ENCODE data around the gene NECTIN1.

Gene NECTIN1

DNA sequence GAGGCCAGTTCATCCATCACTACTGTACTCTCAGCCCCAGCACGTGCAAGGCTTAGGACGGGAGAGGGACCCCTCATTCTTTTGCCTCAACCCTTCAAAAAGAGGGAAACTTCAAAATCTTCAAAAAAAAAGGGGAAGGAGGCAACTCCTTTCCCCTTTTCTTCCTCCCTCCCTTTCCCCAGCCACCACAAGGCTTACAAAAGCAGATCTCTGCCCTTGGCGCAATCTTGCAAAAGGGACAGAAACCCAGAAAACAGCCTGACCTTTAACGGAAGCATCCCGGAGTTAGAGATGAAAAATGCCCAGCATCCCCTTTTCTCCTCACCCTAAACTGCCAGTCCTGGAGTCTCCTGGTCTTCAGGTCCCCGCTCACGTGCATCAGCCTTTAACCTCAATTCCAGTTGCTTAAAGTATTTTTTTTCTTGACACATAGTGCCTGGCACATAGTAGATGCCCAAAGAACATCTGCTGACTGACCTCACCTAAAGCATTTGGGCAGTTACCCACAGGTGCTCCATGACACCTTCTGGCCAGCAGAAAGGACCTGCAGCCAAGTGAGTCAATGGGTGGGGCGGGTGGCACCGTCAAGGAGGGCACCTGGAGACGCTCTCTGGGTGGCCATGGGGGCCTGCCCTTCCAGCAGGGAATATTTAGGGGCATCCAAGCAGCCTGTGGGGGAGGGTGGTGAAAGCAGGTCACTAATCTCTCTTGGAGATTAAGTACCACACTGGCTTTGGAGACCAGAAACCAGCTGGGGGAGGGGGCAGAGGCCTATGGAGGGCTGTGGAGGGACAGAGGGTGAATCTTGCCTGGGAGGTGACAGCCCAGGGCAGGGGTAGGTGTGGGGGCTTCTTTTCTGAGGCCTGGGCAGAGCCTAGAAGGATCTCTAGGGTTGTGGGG is 16.3 kb downstream of the NECTIN1 start:
- no peak for DNase-seq (ENCODE audit: low read depth in 2 of 2)

DNA sequence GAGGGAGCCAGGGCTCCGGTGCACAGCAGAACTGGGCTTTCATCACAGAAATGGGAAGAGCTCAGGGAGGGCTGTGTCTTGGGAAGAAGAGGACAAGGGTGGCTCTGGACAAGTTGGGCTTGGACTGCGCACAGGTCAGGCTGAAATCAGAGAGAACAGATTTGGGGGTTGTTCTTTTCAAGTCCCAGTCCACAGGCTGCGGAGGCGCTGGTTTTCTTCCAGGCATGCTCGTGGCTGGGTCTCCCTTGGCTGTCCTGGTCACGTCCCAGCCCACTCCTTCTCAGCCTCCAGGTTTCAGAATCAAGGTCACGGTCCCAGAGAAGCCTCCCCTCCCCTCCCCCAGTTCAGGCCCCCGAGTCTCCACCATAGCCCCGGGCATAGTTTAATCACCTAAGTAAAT is 17.0 kb downstream of the NECTIN1 start:
- no peak for DNase-seq (ENCODE audit: low read depth in 2 of 2)

DNA sequence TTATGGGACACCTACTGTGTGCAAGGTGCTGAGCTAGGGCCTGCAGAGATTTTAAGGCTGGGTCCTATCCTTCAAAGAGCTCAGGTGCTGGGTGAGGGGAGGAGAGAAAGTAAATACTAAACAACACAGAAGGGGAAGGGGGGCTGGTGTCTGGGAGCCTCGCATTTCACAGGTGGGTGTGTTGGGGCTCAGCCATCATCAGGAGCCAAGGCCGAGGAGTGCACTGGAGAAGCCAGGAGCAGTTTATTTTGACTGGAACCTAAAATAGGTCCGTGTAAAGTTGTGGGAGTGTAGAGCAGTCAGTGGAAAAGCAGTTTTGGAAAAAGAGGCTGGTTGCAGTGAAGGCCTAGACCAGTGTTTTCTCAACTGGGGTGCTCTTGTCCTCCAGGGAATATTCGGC is 17.5 kb downstream of the NECTIN1 start:
- DNase-seq (ENCODE audit: low read depth in 2 of 2): no peak

DNA sequence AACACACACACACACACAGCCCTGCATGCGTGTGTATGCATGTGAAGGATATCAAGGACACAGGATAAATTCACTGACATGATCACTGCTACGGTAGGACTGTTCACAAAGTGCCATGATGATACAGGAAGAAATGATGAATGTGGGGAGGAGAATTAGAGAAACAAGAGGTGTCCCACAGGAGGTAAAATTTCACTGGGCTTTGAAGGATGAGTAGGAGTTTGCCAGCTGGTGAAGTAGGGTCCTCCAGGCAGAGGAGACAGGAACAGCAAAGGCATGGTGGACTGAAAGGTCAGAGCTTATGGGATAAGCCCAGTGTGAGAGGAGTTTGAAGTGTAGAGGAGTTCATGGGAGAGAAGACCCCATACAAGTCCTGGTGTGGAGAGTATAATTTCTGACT is 18.6 kb downstream of the NECTIN1 start:
- no peak for DNase-seq (ENCODE audit: low read depth in 2 of 2)

DNA sequence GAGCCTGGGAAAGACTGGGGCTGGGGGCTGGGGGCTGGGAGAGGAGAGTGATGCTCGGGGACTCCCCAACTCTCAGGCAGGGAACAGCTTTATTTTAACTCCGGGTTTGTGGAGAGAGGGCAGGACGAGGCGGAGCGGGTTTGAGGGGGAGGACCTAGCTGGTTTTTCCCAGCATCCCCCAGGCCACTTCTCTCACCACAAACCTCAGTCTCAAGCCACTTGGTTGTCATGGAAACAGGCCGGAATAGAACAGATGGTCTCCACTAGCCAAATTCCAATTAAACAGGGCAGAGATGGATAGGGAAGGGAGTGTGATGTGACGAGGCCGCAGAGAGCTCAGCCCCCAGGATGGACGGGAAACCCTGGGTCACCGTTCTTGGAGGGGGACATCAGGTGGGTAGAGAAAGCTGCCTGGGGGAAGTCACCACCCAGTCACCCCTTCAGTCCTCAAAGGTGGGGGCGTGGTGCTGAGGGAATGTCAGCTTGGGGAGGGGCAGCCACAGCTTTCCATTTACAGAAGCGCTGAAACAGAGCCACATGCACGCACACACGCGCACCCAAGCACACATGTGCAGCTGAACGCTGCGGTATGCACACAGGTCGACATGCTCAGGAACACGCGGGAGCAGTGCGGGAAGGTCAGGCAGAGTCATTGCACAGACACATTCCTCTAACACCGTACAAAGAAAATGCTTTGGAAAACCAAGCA is 19.2 kb downstream of the NECTIN1 start:
- DNase-seq (ENCODE audit: low read depth in 2 of 2): no peak

DNA sequence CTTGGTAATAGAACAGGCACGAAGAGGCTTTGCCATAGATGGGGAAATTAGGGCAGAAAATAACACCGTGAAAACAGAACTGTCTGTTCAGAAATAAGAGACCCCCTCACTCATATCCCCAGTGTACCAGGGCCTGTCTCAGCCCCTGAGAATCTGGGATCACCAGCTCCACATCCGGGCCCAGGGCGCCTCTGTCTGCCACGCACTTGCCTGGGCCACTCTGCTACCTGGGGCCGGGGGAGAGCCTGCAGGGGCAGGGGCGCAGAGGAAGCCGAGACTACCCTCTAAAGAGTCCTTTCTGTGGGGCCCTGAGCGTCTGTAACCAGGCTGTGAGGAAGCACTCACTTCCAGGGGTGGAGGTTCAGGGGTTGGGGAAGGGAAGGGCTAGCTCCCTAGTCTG is 19.8 kb downstream of the NECTIN1 start:
- DNase-seq (ENCODE audit: low read depth in 2 of 2): no peak

DNA sequence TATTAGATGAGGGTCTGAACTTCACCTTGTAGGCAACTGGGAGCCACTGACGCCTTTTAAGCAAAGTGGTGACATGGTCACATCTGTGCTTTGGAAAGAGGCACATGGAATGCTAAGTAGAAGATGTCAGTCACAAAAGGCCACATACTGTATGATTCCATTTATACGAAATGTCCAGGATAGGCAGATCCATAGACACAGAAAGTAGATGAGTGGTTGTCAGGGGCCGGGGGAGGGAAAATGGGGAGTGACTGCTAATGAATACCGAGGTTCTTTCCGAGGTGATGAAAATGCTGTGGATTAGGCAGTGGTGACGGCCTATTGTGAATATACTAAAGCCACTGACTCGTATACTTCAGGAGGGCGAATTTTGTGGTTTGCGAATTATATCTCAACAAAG is 20.6 kb downstream of the NECTIN1 start:
- no peak for DNase-seq (ENCODE audit: low read depth in 2 of 2)

DNA sequence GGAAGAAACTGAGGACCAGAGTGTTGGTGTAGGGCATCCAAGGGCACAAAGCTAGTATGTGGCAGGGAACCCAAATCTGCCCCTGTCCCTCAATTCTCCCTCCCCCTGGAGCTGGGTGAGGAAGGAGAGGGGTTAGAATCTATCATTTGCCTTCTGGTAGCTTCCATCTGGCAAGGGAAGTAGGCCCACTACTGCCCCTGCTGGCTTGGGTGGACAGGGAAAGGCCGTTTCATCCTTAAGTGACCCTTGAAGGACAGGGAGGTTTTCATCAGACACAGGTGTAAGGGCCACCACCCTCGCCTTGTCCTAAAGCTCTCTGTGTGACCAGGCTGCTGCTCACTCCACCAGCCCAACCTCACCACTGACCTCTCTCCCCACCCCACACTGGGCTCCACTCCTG is 22.1 kb downstream of the NECTIN1 start:
- DNase-seq (ENCODE audit: low read depth in 2 of 2): no peak

DNA sequence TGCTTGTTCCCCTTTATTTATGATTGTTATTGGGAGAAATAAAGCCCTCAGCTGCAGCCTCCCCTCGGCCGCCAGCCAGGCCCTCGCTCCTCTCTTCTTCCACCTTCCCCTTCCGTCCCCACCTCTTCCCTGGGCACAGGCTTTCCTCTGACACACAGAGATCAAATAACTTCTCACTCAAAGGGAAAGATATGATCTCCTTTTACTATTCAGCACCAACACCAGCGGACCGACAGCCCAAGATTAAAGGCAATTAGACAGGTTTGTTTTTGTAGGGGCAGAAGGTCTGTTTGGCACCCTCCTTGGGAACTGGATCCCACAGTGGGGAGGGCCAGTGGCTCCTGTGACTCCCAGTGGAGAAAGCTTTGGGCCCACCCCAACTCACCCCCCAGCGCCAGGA is 23.0 kb downstream of the NECTIN1 start:
- no peak for DNase-seq (ENCODE audit: low read depth in 2 of 2)

DNA sequence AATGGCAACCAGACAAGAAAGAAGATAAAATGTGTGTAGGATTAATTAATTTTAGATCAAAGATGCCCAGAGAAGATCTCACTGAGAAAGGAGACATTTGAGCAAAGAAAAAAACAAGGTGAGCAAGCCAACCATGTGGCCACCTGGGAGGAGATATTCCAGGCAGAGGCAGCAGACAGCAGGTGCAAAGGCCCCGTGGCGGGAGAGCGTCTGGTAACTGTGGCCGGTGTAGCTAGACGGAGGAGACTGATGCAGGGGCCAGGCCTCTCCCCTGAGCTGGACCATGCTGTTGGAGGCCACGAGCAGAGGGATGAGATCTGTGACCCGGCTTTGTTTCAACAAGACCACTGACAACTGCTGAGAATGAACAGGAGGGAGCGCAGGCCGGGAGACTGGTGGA is 23.6 kb downstream of the NECTIN1 start:
- DNase-seq (ENCODE audit: low read depth in 2 of 2): no peak

DNA sequence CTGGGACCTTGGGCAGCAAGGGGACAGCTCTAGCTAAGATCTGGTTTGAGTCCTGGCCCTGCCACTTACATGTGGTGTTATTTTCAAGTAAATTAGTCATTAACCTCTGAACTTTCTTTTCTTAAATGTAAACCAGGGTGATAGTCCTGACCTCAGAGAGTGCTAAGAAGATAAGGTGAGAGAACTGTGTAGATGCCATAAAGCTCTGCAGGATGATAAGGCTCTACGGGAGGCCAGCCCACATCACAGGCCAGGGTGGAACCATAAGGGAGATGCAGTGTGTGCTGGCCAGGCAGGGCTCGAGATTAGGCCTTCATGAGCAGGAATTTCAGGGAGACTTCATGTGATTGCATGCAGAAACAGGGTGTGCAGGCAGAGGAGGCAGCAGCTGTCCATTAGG is 24.2 kb downstream of the NECTIN1 start:
- no peak for DNase-seq (ENCODE audit: low read depth in 2 of 2)

DNA sequence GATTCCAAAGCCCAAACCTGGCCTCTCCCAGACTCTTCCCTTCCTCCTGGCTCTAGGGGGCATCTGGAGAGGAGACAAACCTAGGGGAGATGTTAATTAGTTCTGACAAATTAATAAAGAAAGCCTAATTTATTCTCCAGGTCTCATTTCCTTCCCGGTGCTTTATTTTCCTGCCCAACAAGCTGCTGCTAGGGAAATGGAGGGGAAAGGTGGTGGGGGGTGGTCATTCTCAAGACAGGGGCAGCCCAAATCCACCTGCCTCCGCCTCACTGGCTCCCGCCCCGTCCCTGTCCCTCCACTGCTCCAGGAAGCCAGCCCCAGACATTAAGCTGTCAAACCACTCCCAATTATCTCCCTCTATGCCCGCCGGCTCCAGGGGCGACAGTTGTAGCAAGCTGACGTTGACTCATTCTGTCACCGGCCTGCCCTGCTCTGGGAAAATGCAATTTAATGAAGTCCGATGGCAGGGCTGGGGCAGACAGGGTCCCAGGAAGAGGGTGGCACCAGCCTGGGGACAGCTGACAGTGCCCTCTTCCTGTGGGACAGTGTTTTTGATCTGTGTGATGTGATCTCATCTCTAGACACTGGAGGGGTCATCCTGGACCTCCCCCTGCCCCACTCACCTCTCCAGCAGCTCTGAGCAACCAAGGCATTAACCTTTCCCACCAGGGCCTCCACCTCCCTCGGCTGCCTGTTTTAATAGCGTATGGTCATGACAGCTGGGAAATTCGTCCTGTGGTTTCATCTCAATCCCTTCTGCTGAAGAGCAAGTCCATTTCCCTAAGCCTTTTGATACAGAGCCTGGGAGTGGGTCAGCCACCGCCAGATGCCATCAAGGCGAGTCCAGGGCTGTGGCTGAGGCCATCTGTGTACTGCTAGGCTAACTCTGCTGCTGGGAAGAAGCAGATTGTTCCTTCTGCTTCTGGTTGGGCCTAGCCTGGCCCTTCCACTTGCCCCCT is 27.1 kb downstream of the NECTIN1 start:
- DNase-seq (ENCODE audit: low read depth in 2 of 2): no peak

DNA sequence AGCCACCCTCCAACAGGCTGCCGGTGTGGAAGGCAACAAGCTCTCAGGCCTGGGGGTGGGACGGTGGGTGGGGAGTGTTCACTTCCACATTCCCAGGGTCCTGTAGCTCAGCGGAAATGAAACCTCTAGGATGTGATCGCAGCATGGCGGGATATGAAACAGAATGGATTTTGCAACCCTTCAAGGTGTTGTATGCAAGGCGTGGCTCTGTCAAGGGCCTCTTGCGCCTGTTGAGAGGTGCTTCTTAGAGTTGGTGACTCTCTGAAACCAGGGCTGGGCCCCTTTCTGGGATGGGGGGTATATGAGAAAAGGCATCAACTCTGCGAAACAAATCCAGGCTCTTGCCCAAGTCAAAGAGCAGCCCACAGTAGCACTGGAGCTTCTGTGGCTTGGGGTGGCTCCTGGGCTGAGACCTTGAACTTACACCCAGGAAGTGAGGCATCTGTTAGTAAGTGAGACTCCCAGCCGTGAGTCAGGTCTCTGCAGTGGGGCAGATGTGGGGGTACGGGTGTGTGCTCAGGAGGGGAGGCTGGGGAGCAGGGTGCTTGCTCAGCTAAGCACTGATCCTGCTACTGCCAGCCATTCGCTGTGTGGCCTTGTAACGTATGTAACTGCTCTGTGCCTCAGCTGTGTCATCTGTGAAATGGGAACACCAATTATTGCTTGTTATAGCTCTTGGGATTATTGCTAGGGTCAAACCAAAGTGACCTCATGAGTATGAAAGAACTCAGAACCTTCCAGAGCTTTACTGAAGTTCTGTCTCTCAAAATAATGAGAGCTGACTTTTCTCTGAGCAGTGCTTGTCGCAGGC is 28.3 kb downstream of the NECTIN1 start:
- no peak for DNase-seq (ENCODE audit: low read depth in 2 of 2)

DNA sequence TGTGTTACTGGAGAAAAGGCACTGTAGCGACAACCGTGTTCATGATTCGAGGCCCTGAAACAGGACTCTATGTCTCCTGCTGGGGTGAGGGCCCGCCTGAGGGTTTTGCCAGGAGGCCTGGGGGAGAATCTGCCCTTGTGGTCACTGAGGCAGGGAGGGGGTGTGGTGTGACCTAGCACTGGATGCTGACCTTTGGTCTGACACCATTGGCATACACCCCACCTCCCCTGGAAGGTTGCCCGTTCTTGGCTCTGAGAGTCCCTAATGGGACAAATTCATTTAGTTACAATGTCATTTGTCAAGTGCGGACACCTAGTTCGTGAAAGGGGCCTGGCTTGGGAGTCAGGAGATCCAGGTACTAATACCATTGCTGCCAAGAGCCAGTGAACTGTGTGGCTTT is 29.0 kb downstream of the NECTIN1 start:
- no peak for DNase-seq (ENCODE audit: low read depth in 2 of 2)

DNA sequence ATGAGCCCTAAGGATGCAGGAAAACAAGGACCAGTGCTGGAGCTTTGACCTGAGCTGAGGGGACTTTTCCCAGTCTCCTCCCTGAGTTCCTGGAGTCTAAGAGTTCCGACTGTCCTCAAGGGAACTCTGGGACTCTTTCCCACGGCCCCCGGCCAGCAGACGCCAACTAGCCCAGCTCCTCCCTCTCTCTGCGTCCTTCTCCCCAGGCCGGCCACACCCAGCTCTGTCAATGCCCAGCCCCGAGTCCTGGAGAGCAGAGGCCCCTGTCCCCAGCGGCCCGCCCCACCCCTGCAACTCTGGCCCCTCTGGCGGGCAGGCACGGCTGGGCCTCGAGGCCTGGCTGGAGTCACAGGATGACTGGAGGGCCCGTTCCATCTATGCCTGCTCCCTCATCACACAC is 29.8 kb downstream of the NECTIN1 start:
- DNase-seq (ENCODE audit: low read depth in 2 of 2): no peak

DNA sequence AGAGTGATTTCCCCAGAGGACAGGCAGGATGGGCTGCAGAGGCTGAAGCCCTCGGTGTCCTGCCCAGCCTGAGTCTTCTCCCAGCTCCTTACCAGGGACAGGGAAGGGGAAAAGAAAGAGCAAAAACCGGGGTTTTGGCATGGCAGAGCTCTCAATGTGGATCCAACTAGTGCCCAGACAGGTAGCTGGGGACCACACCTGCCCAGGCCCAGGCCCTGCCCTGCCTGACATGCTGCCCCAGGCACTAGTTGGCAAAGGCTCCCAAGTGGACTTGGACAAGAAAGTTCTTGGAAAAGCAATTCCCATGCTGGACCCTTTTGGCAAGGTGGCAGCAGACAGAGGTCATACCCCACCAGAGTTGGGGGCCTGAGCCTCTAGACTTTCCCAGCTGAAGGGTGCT is 31.1 kb downstream of the NECTIN1 start:
- no peak for DNase-seq (ENCODE audit: low read depth in 2 of 2)

DNA sequence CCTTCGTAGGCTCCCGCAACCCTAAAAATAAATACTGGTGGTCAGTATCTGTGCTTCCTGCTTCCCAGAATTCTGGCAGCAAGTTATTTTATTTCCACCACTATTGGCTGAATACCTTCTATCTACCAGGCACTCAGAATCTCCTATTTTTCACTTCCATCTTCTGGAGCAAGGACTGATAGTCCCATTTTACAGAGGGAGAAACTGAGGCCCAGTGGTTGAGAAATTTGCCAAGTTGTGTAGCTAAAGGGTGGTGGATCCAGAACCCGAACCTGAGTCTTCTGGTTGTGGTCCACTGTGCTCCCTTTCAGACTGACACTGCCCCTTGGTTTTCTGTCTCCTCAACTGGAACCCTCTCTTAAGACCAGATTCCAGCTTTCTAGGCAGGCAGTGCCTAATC is 31.6 kb downstream of the NECTIN1 start:
- DNase-seq (ENCODE audit: low read depth in 2 of 2): no peak

DNA sequence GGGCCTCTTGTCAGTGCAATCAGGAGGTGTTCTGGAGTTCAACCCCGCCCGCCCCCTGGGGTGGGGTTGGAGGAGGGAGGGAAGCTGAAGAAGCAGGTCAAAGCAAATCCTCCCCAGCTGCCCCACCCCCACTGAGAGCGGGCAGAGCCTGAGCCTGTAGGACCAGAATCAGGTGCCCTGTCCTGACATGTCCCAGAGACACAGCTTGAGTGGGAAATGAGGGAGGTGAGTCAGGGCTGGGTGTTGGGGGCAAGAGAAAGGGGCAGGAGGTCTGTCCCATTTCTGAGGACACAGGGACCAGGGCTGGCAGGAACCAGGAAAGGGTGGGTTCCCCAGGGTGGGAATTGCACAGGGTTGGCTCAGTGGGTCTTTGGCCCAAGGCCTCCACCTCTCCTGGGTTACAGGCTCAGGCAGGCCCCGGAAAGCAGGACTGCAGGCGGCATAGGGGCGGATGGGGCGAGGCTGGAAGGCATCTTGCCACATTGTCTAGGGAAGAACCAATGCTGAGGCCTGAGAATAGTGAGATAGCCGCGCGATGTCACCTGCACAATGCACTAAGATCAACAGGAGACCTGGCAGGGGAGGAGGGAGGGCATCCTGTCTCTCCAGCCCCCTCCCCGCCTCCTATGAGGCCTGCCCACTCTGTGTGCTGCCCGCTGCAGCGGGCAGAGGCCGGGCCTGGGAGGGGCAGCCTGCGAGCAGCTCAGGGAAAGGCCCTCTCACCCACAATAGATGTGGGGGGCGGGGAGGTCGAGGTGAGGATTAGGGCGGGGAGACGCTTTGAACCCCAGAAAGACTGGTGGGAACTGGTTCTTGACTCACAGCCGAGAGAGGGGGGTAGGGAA is 32.4 kb downstream of the NECTIN1 start:
- DNase-seq (ENCODE audit: low read depth in 2 of 2): no peak

DNA sequence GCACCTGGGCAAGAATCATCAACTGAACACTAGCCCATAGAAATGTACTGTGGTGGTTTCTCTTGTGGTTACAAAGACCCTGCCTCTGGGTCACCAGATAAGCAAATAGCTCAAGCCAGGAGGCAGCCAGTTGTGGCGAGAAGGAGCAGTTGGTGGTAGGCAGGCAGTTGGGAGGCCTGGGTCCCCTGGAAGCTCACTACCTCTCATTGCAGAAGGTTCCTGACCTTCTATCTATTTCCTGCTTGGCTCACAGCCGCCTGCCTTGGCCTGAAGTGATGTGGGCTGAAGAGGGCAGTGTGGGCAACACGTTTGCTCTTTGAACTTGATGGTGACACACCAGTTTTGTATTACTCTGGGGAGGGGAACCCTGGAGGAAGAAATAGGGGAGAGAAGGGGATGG is 34.7 kb downstream of the NECTIN1 start:
- no peak for DNase-seq (ENCODE audit: low read depth in 2 of 2)

DNA sequence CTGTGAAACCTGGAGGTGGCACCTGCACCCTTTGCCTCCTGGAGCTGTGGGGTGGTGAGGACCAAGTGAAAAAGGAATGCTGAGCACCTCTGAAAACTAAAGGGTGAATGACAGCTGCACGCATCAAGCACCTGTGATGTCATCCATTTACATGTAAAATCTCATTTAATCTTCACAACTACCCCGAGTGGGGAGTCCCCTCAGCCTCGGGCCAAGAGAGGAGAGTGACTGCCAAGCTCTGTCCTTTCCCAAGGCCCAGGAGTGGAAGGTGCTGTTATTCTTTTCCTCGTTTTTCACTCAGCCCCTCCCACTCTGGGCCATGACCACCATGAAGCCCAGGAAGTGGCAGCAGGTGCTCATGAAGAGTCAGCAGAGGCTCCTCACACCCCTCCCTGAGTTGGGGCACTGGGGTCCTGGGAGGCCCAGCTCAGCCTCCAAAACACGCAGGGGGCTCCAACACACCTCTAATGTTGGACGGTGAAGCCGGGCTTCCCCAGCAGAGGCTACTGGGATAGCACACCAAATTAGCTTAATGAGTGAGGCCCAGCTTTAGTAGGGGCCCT is 35.7 kb downstream of the NECTIN1 start:
- DNase-seq (ENCODE audit: low read depth in 2 of 2): no peak

Data from stimulated activated CD8-positive, alpha-beta memory T cell treated with anti-CD3 and anti-CD28 coated beads, Interleukin-2, amount 100 ng/mL, for 1 hour (primary cell).